WTC11 (cell line): ENCODE data around the gene DTX3L.

ENCODE experiments used
- CTCF ChIP-seq: fragments of 200-600 bp; IDR thresholded peaks from 2 replicates; pipeline ENCODE4 v1.8.0; 2022; ENCODE audit warnings: antibody characterized with exemption
- ELF4 ChIP-seq: sonication (generic); formaldehyde crosslinking; IDR thresholded peaks from 2 replicates; pipeline ENCODE4 v1.8.1; 2022; ENCODE audit warnings: low read depth, mild to moderate bottlenecking, moderate library complexity, missing genetic modification reagents
- NR1H2 ChIP-seq: sonication (generic); formaldehyde crosslinking; IDR thresholded peaks from 2 replicates; pipeline ENCODE4 v1.9.0; 2021; ENCODE audit warnings: mild to moderate bottlenecking, moderate library complexity, missing genetic modification reagents
- TP53 ChIP-seq: sonication (generic); formaldehyde crosslinking; IDR thresholded peaks from 2 replicates; pipeline ENCODE4 v1.8.1; 2023; ENCODE audit warnings: mild to moderate bottlenecking, missing genetic modification reagents
- ZBTB43 ChIP-seq: sonication (generic); formaldehyde crosslinking; IDR thresholded peaks from 2 replicates; pipeline ENCODE4 v1.8.1; 2023; ENCODE audit warnings: mild to moderate bottlenecking, missing genetic modification reagents
- ZNF416 ChIP-seq: fragments of 250-450 bp; sonication (Bioruptor Pico); IDR thresholded peaks from 2 replicates; pipeline ENCODE4 v1.9.0; 2021; ENCODE audit warnings: mild to moderate bottlenecking, inconsistent platforms
- TF ChIP-seq, protein P1 (sequence below): sonication (generic); formaldehyde crosslinking; IDR thresholded peaks from 2 replicates; pipeline ENCODE4 v1.8.1; 2022; ENCODE audit warnings: mild to moderate bottlenecking, missing genetic modification reagents, moderate library complexity, borderline replicate concordance
- TF ChIP-seq, protein P2 (sequence below): sonication (generic); formaldehyde crosslinking; conservative IDR thresholded peaks from 2 replicates; pipeline ENCODE4 v1.8.1; 2023; ENCODE audit warnings: mild to moderate bottlenecking, low read depth, missing genetic modification reagents, moderate library complexity

DNA sequence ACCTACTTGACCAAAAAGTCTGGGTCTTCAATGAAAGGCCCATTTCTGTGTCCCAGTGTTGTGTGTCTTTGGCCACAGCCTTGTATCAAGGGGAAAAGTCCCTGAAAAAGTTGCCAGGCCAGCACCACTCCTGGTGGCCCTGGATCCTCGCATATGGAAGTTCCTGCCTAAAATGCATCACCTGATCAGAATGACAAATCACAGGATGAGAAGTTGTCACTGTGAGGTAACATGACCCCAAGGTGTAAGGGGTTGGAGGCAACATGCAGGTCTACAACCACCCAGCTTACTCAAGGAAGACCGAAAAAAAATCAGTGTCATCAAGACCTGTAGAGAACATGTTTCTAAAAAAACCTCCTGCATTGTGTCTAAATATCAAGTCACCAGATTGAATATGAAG is 38.9 kb downstream of the DTX3L start:
- TF ChIP-seq NR1H2 (CRISPR knock-in tag): no peak
- TF ChIP-seq, protein P1, sequence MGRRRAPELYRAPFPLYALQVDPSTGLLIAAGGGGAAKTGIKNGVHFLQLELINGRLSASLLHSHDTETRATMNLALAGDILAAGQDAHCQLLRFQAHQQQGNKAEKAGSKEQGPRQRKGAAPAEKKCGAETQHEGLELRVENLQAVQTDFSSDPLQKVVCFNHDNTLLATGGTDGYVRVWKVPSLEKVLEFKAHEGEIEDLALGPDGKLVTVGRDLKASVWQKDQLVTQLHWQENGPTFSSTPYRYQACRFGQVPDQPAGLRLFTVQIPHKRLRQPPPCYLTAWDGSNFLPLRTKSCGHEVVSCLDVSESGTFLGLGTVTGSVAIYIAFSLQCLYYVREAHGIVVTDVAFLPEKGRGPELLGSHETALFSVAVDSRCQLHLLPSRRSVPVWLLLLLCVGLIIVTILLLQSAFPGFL (CRISPR knock-in tag): no peak
- TF ChIP-seq CTCF: no peak
- TF ChIP-seq, protein P2, sequence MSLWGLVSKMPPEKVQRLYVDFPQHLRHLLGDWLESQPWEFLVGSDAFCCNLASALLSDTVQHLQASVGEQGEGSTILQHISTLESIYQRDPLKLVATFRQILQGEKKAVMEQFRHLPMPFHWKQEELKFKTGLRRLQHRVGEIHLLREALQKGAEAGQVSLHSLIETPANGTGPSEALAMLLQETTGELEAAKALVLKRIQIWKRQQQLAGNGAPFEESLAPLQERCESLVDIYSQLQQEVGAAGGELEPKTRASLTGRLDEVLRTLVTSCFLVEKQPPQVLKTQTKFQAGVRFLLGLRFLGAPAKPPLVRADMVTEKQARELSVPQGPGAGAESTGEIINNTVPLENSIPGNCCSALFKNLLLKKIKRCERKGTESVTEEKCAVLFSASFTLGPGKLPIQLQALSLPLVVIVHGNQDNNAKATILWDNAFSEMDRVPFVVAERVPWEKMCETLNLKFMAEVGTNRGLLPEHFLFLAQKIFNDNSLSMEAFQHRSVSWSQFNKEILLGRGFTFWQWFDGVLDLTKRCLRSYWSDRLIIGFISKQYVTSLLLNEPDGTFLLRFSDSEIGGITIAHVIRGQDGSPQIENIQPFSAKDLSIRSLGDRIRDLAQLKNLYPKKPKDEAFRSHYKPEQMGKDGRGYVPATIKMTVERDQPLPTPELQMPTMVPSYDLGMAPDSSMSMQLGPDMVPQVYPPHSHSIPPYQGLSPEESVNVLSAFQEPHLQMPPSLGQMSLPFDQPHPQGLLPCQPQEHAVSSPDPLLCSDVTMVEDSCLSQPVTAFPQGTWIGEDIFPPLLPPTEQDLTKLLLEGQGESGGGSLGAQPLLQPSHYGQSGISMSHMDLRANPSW (CRISPR knock-in tag): no peak
- TF ChIP-seq ELF4 (CRISPR knock-in tag): no peak
- no peak for TF ChIP-seq TP53 (CRISPR knock-in tag)
- no peak for TF ChIP-seq ZBTB43 (CRISPR knock-in tag)
- TF ChIP-seq ZNF416 (CRISPR knock-in tag): no peak
